ENCODE results near the gene PLEKHN1. TPM values are rescaled to one million over a fixed set of nuclear protein-coding genes. Genes with fewer than 3 reads are reported as not detected.
"Not testable (repeated sequence)": the region's sequence is repeated elsewhere in the genome, so short reads cannot be mapped to it uniquely, and the experiment has no call there.

The PLEKHN1 gene
- polyA plus RNA-seq, 1 donor = 0.20 TPM

DNA sequence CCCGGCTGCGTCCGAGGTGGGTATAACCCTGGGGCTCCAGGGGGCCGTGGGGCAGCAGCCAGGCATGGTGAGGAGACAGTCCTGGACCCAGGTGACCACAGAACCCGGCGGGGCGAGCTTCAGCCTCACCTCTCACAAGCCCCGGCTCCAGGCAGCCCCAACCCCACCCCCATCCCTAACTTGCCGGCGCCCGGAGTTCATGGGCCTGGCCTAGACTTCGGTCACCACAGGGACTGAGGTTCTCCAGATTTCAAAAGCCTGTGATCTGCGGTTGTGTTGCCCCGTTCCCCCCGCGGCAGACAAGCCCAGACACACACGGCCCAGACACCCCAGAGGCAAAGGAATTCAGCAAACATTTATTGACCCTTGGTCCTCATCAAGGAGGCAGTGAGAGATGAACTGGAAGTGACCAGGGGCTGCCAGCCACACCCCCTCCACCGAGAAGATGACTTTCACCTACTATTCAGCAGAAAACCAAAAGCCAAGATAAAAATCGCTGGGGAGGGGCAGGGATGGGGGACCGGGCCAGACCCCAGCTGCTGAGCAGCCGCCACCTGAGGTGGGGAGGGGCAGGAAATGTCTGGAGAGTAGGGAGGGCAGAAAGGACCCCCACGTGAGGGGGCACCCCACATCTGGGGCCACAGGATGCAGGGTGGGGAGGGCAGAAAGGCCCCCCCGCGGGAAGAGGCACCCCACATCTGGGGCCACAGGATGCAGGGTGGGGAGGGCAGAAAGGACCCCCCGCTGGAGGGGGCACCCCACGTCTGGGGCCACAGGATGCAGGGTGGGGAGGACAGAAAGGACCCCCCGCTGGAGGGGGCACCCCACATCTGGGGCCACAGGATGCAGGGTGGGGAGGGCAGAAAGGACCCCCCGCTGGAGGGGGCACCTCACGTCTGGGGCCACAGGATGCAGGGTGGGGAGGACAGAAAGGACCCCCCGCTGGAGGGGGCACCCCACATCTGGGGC is 29.7 kb downstream of the PLEKHN1 start:
- no peak for DNase-seq

- DNase-seq = no peak
These were observed 30.8 kb downstream of the PLEKHN1 start for GRCh38 chr1:996851-997712.

GRCh38 chr1:997713-997992 is 31.4 kb downstream of the PLEKHN1 start:
- no peak for DNase-seq

GRCh38 chr1:997993-998744 is 31.9 kb downstream of the PLEKHN1 start:
- no peak for DNase-seq

- no peak for DNase-seq
These were observed 32.4 kb downstream of the PLEKHN1 start for GRCh38 chr1:998745-998994.

GRCh38 chr1:998995-999724 is 32.9 kb downstream of the PLEKHN1 start:
- no peak for DNase-seq

DNA sequence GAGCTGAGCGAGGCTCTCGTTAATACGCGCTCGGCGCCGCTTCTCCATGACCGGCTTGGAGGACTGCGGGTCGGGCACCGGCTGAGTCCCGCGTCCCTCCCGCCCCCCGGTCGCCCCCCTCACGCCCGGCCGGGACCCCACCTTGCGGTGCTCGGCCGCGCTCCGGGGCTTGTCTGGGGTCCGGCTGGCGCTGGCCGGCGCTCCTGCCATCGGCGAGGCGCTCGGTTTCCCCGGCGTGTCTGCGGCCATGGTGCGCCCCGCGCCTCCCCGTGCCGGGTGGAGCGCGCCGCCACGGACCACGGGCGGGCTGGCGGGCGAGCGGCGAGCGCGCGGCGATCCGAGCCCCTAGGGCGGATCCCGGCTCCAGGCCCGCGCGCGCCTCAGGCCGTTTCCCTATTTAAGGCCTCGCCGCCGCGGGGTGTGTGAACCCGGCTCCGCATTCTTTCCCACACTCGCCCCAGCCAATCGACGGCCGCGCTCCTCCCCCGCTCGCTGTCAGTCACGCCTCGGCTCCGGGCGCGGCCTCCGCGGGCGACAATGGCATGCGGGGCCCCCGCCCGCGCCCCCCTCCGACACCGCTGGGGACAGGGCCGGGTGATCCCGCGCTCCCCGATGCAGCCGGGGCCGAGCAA is 33.6 kb downstream of the PLEKHN1 start, which contains the start of gene HES4:
TSS of gene HES4 (minus strand) at position 373 of the 632 bp plus-strand sequence. CDS start at position 249, 124 bp downstream.
- DNase-seq = peak; percentile 88

DNA sequence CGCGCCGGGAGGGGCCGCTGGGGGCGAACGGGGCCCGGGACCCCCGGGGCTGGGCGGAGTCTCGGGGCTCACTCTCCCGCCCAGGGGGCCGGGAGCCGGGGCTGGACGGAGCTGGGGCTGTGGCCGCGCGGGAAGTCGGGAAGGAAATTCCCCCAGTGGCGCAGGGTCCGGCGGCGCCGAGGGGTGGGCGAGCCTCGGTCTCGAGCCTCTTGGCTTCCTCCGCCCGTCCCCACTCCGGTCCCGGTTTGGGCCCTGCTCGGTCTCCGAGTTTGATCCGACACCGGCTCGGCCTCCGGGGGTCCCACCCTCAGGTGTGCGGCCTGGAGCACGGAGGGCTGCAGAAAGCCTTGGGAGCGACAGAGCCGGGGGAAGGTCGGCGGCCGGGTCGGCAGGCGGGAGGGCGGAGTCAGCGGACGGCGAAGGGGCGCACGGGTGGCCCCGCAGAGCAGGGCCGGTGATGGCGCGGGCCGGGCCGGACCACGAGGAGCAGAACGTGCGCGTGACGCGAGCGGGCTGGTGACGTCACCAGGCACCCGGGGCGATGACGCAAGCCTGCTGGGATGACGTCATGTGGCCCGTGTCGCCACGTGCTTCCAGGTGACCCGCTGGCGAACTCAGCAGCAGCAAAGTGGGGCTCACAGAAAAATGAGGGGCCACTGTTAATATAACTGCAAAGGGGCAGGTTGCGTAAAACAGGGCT is 34.2 kb downstream of the PLEKHN1 start:
- no peak for DNase-seq

DNA sequence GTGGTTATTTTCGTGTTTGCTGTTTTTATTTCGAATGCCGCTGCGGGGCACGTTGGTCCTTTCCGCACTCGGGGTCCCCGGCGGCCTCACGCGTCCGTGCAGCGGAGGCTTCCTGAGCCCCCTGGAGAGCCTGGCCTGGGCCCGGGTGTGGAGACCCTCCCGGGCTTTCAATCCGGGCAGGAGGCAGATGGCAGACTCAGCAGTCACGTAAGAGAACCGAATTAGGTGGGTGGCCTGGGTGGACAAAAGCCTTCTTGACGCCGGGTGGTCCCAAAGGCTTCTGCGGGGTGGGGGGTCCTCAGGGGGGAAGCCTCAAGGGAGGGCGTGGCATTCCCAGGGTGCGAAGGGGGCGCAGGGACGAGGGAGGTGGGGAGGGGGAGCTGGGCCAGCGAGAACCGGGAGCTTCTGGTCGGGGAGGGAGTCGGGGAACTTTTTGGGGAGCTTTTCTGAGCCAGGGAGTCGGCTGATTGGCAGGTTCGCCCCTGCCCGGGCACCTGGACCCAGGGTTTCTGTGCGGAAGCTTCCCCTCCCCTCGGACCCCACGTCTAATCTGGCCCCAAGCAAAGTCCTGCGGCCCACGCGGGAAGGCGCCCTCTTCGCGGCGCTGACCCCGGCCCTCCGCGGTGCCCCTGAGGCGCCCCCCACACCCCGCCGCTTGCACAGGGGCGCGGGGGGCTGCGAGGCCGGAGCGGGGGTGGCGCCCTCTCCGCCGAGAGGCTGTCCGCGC is 34.9 kb downstream of the PLEKHN1 start:
- DNase-seq = no peak

GRCh38 chr1:1003618-1004419 is 37.5 kb downstream of the PLEKHN1 start:
- no peak for DNase-seq

- no peak for DNase-seq
These were observed 38.1 kb downstream of the PLEKHN1 start for GRCh38 chr1:1004420-1004779.

DNA sequence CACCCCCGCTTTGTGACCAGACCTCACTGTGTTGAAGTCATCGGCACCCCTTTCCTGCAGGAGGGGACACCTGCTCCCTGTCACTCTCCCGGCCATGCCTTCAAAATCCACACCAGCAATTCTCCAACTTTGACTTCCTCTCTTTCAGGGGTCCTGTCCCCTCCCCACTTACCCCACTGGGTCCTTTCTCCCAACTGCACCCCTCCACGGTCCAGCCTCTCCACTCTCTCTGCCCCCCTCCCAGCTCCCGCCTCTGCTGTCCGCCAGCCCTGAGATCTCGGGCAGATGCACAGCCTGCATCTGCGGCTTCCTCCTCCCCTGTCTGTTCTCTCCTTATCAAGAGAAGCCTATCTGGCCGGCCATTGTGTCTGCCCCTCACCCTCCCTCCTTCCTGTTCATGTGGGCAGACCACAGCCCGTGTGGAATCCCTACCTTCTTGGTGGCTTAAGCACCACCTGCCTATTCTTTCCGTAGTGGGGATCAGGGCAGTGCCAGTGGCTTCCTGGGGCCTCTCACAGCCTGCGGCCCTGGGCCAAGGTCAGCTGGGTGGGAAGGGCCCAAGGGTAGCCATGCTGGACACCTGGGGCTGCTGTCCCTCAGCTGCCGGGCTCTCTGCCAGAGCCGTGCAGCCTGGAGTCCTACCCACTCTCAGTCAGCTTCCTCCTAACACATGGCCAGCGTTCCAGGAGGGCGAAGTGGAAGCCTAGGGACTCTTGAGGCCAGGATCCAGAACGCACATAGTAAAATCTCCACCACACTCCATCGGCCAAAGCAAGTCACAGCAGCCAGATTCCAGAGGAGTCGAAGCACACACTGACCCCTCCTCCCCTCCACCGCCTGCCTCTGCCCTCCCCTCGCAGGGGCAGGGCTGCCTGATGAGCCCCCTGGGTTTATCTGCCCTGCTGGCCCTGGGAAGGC is 38.8 kb downstream of the PLEKHN1 start:
- no peak for DNase-seq

DNA sequence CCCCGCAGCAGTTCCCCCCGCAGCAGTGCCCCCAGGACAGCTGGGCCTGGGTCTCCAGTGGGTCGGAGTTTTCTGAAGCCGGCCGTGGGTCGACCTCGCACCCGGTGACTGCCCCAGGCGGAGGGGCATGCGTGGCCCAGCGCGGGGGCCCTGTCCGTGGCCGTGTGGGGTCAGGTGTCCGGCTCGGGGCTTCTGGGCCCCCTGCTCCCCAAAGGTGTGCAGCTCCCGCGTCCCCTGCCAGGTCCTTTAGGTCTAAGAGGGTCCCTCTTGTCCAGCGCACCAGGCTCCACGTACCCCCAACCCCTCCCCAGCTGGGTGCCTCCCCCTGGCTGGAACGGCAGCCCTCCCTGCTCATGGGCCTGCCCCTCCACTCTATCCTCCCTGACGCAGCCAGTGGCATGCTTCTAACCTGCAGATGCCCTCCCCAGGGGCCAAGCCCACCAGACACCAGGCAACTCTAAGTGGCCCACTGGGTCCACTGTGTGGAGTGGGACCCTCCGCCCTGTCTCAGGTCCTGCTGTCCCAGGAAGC is 39.6 kb downstream of the PLEKHN1 start:
- no peak for DNase-seq

DNA sequence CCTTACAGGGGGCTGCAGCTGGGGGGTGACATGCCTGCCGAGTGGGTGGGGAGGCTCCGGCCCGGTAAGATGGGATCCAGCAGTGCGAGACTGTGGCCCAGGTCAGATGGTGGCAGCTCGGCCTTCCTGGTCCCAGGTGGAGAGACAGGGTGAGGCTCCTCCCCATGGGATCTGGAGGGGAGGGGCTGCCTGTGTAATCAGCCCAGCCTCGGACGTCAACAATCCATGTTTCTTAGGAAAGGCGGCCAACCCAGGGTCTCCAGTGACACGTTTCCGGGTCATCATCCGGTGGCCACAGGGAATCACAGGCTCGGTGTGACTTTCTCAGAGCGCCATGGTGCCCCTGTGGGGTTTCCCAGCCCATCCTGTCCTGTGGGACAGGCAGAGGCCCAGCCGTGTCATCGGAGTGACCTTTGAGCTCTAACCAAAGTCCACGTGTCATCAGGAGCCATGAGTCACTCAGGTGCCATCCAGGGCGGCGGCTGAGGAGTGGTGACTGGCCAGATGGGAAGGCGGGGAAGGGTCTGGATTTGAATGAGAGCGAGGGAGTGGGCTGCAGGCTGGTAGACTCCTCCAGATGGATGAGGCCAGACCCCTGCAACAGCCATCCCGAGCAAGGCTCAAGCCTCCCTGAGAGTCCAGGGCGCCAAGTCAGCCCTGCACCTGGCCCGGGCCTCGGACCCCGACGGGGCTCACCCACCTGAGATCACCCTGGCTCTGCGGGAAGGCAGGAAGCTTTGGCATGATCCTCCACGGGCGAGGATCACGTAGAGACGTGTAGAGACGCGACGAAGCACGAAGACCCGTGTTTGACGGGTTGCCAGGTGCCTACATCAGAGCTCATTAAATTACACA is 40.2 kb downstream of the PLEKHN1 start:
- no peak for DNase-seq

- DNase-seq = not testable (repeated sequence)
These were observed 43.8 kb downstream of the PLEKHN1 start for GRCh38 chr1:1010131-1010530.

- no peak for DNase-seq
These were observed 45.2 kb downstream of the PLEKHN1 start for GRCh38 chr1:1011396-1011949.

DNA sequence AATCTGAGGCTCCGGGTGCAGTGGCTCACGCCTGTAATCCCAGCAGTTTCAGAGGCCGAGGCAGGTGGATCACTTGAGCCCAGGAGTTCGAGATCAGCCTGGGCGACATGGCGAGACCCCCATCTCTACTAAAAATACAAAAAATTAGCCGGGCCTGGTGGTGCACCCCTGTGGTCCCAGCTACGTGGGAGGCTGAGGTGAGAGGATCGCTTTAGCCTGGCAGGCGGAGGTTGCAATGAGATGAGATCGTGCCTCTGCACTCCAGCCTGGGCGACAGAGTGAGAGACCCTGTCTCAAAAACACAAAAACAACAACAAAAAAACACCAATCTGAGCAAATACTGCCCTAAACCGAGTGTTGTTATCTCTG is 46.4 kb downstream of the PLEKHN1 start:
- not testable (repeated sequence) for DNase-seq
